Left ventricle myocardium inferior (tissue), 1 donor: ENCODE measurements around the gene CRNKL1. TPM values are rescaled to one million over a fixed set of nuclear protein-coding genes. Genes with fewer than 3 reads are reported as not detected.

ENCODE experiments used
- DNase-seq: peaks from one replicate; pipeline ENCODE4 v3.0.0-alpha.2; 2020
- H3K27ac ChIP-seq: fragments of 200-600 bp; replicated peaks from 2 replicates; pipeline ENCODE4 v1.8.0; 2021
- H3K27me3 ChIP-seq: fragments of 200-600 bp; 2 replicates; pipeline ENCODE4 v1.8.0; 2021; ENCODE audit warnings: low read depth
- H3K36me3 ChIP-seq: fragments of 200-600 bp; 2 replicates; pipeline ENCODE4 v1.8.0; 2021
- H3K4me1 ChIP-seq: fragments of 200-600 bp; 2 replicates; pipeline ENCODE4 v1.8.0; 2021
- H3K4me3 ChIP-seq: fragments of 200-600 bp; 2 replicates; pipeline ENCODE4 v1.8.0; 2021; ENCODE audit warnings: mild to moderate bottlenecking, moderate library complexity
- H3K9me3 ChIP-seq: fragments of 200-600 bp; replicated peaks from 2 replicates; pipeline ENCODE4 v1.8.0; 2021
- CTCF ChIP-seq: fragments of 200-600 bp; IDR thresholded peaks from 2 replicates; pipeline ENCODE4 v1.8.0; 2021; ENCODE audit warnings: antibody characterized with exemption, mild to moderate bottlenecking, borderline replicate concordance
- intact Hi-C: fragments of 100-400 bp; cut with micrococcal nuclease; formaldehyde crosslinking; loops from one replicate; pipeline ENCODE4 v1.11.0; 2022
- total RNA-seq: library from RNA; stranded (reverse); fragmentation: NEBNext Ultra II Directional; extraction: Animal tissue kit (Norgen Biotek cat#: 25700); gene quantifications from one replicate; pipeline ENCODE4 v1.2.1, GENCODE V29; 2021
- donor health status: DM: no; HTN: yes; CAD: no; lungs with severe emphysema.

The CRNKL1 gene
- total RNA-seq, 1 donor from 2014 or later, result 18.0 TPM

GRCh38 chr20:20036756-20037155, 15.5 kb downstream of the CRNKL1 start:
- H3K4me1 ChIP-seq, result peaks cover 13% of the 10 kb centered on the region
- H3K4me3 ChIP-seq, result no peak overlapping the region
- TF ChIP-seq CTCF, result no peak
- no peaks in the 10 kb centered on the region for H3K27me3 ChIP-seq
- no peak overlapping the region for H3K27ac ChIP-seq
- no peaks in the 10 kb centered on the region for H3K9me3 ChIP-seq
- intact Hi-C loops, result no loop called here
- no peak for DNase-seq
- peaks cover 92% of the 10 kb centered on the region for H3K36me3 ChIP-seq

- peaks cover 13% of the 10 kb centered on the region for H3K4me1 ChIP-seq
- no peak for DNase-seq
- peaks cover 81% of the 10 kb centered on the region for H3K36me3 ChIP-seq
- intact Hi-C loops, result no loop called here
- TF ChIP-seq CTCF, result no peak
- H3K4me3 ChIP-seq, result no peak overlapping the region
- H3K27ac ChIP-seq, result no peak overlapping the region
- H3K9me3 ChIP-seq, result no peaks in the 10 kb centered on the region
- H3K27me3 ChIP-seq, result no peaks in the 10 kb centered on the region
Measured at GRCh38 chr20:20034486-20034885, 17.8 kb downstream of the CRNKL1 start.

- Histone ChIP-seq H3K27ac (no peak overlapping the region), H3K36me3 (peaks cover 79% of the 10 kb centered on the region), H3K27me3 (no peaks in the 10 kb centered on the region), H3K4me3 (no peak overlapping the region), H3K9me3 (no peaks in the 10 kb centered on the region), H3K4me1 (no peaks in the 10 kb centered on the region)
- intact Hi-C loops, result no loop called here
- TF ChIP-seq CTCF, result no peak
- no peak for DNase-seq
Measured at GRCh38 chr20:20031790-20032189, 20.5 kb downstream of the CRNKL1 start.

- Histone ChIP-seq H3K27ac (no peak overlapping the region), H3K36me3 (peaks cover 69% of the 10 kb centered on the region), H3K4me1 (peaks cover 11% of the 10 kb centered on the region), H3K27me3 (no peaks in the 10 kb centered on the region), H3K4me3 (no peak overlapping the region), H3K9me3 (no peaks in the 10 kb centered on the region)
- DNase-seq, result no peak
- no peak for TF ChIP-seq CTCF
- intact Hi-C loops, result no loop called here
Measured at GRCh38 chr20:20027284-20027683, 25.0 kb downstream of the CRNKL1 start.

GRCh38 chr20:20024942-20025341, 27.3 kb downstream of the CRNKL1 start:
- H3K27ac ChIP-seq, result no peak overlapping the region
- intact Hi-C loops, result no loop called here
- DNase-seq, result no peak
- no peak for TF ChIP-seq CTCF
- no peaks in the 10 kb centered on the region for H3K27me3 ChIP-seq
- no peaks in the 10 kb centered on the region for H3K9me3 ChIP-seq
- peaks cover 24% of the 10 kb centered on the region for H3K4me1 ChIP-seq
- H3K36me3 ChIP-seq, result peaks cover 52% of the 10 kb centered on the region
- H3K4me3 ChIP-seq, result no peak overlapping the region

GRCh38 chr20:20023395-20023794, 28.9 kb downstream of the CRNKL1 start:
- peaks cover 42% of the 10 kb centered on the region for H3K36me3 ChIP-seq
- TF ChIP-seq CTCF, result no peak
- peaks cover 40% of the 10 kb centered on the region for H3K4me1 ChIP-seq
- no peak for DNase-seq
- no peaks in the 10 kb centered on the region for H3K27me3 ChIP-seq
- H3K27ac ChIP-seq, result no peak overlapping the region
- intact Hi-C loops, result no loop called here
- H3K4me3 ChIP-seq, result no peak overlapping the region
- no peaks in the 10 kb centered on the region for H3K9me3 ChIP-seq
